OCI-LY1 (cell line): ENCODE measurements around the gene GRB2.

Source experiments
- CTCF ChIP-seq: fragments of 200-600 bp; sonication (generic), shearing (Covaris generic); IDR thresholded peaks from 2 replicates; pipeline ENCODE4 v1.5.1; 2017; ENCODE audit warnings: mild to moderate bottlenecking, antibody characterized with exemption, low read length, moderate library complexity, mixed read lengths
- EZH2 ChIP-seq: fragments of 200-600 bp; sonication (generic), shearing (Covaris generic); IDR thresholded peaks from 2 replicates; pipeline ENCODE4 v1.8.0; 2017; ENCODE audit warnings: borderline replicate concordance, mixed run types, mild to moderate bottlenecking, antibody characterized with exemption, low read length, moderate library complexity, mixed read lengths

GRCh38 chr17:75352079-75352569, 53.4 kb downstream of the GRB2 start:
- TF ChIP-seq EZH2 (no peak), CTCF (no peak)
